Esophagus squamous epithelium (tissue), 4 donors: ENCODE results near the gene ATXN1.

ENCODE experiments used
- POLR2A ChIP-seq, 4 donors: fragments of 450-650 bp; IDR thresholded peaks; one replicate each; pipeline ENCODE4 v1.6.1; 2017; ENCODE audit warnings: antibody characterized with exemption in 4 of 4, mild to moderate bottlenecking in 4 of 4, moderate library complexity in 3 of 4
- TF ChIP-seq, protein P1 (sequence below), 6 experiments: fragments of 450-650 bp in 4 of 6; fragments of 200-600 bp in 2 of 6; sonication (generic) in 2 of 6; IDR thresholded peaks; one replicate each; pipeline ENCODE4 v1.5.1; 2016 to 2019; ENCODE audit warnings: antibody characterized with exemption in 6 of 6, mild to moderate bottlenecking in 4 of 6, moderate library complexity in 4 of 6

DNA sequence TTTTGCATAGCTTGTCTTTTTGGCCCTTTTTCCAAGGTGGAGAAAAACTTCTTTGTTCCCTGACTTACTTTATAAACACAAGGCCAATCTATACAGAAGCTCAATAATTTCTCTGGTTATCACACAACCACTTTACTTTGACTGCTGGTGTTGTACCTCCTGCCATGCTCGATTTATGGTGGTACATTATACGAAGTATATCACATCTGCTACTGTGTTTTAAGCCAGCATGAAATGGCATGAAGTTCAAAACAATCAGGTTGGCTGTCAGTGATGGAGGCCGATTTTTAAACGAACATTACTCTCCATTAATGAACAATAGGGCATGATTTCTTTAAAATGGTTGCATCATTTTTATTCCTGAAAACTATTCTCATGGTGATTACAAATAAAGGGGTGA is 21.0 kb upstream of the ATXN1 start:
- TF ChIP-seq, protein P1, sequence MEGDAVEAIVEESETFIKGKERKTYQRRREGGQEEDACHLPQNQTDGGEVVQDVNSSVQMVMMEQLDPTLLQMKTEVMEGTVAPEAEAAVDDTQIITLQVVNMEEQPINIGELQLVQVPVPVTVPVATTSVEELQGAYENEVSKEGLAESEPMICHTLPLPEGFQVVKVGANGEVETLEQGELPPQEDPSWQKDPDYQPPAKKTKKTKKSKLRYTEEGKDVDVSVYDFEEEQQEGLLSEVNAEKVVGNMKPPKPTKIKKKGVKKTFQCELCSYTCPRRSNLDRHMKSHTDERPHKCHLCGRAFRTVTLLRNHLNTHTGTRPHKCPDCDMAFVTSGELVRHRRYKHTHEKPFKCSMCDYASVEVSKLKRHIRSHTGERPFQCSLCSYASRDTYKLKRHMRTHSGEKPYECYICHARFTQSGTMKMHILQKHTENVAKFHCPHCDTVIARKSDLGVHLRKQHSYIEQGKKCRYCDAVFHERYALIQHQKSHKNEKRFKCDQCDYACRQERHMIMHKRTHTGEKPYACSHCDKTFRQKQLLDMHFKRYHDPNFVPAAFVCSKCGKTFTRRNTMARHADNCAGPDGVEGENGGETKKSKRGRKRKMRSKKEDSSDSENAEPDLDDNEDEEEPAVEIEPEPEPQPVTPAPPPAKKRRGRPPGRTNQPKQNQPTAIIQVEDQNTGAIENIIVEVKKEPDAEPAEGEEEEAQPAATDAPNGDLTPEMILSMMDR (IDR thresholded peaks at IDR 0.05), result no peak
- no peak for TF ChIP-seq POLR2A (IDR thresholded peaks at IDR 0.05)
